Activated CD4-positive, alpha-beta T cell treated with anti-CD3 and anti-CD28 coated beads, Interleukin-2, amount 50 U/mL, for 16 hours (primary cell): ENCODE data around the gene GPR27.

Experiments used
- DNase-seq: peaks from one replicate; pipeline ENCODE4 v3.0.0-alpha.2; 2020

Gene GPR27

DNA sequence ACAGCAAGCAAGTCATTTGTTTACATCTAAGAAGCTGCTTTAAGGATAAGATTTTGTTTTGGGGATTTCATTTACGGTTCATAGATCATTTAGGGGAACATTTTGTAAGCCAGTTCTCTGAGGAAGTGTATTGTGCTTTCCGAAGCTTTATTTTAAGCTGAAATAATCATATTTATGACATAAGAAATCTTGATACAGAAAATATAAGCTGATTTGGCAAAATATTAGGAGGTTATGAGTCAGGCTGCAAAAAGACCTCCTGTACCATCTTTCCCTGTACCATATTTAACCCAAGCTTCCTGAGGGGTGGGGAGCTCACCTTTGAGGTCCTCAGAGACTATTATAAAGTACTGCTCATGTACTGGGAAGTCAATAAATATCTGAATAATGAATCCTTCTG, 20.3 kb upstream of the GPR27 start:
- no peak for DNase-seq

DNA sequence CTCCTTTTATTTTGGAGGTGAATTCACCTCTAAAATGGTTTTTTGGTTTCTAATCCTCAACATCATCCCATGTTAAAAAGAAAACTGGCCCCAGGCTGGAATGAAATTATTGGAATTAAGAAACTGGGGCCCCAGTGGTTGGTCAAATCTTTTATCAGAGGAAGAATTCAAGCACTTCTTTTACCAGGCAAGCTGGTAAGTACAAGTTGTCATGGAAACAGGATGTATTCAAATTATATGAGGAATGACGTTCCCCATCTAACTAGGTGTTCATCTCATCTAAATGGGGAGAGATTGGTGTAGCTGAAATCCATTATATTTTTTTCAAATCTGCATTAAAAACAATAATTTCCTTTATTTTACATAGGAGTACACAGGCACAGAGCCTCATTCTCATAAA, 18.8 kb upstream of the GPR27 start:
- no peak for DNase-seq

DNA sequence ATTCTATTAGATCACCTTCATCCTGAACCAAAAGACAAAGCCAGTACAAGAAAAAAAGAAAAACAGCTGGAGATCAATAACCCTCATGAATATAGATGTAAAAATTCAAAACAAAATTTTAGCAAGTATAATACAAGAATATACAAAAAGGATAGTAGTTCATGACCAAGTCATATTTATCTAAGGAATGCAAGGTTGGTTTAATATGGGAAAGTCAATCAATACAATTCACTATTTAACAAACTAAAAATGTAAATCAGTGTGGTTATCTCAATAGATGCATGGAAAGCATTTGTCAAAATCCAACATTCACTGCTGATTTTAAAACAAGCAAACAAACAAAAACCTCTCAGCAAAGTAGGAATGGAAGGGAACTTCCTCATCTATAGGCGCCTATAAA, 11.0 kb upstream of the GPR27 start:
- no peak for DNase-seq

DNA sequence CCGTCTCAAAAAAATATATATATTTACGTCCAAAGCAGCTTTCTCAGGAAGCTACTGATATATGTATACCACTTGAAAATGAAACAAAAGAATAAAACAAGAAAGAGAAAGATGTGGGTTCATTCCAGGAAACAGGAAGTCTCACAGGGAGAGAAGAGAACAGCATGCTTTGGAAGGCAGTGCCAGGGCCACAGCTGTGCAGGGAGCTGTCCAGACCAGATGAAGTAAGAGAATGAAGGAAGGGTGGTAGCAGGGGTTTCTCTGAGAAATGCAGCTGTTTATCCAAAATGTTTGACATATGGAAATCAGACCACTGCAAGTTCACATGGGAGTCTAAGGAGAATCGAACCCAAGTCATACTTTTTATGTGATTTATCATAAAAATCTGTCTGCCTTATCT, 8.9 kb upstream of the GPR27 start:
- no peak for DNase-seq

DNA sequence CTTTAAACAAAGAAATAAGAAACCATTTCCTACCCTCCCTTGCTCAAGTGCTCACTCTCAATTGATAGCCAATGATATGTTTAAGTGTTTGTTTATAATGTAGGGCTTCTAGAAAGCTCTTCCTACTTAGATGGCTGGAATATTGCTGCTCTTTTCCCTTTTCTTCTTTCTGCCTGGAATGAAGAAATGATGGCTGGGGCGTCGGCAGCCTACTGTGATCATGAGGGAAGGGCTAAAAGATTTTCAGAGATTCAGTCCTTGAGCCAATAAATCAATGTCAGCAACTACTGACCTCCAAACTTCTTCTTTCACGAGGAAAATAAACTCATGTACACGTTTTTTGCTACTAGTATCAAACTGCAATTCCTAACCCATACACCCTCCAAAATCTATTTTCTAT, 2.1 kb upstream of the GPR27 start:
- DNase-seq, result no peak

DNA sequence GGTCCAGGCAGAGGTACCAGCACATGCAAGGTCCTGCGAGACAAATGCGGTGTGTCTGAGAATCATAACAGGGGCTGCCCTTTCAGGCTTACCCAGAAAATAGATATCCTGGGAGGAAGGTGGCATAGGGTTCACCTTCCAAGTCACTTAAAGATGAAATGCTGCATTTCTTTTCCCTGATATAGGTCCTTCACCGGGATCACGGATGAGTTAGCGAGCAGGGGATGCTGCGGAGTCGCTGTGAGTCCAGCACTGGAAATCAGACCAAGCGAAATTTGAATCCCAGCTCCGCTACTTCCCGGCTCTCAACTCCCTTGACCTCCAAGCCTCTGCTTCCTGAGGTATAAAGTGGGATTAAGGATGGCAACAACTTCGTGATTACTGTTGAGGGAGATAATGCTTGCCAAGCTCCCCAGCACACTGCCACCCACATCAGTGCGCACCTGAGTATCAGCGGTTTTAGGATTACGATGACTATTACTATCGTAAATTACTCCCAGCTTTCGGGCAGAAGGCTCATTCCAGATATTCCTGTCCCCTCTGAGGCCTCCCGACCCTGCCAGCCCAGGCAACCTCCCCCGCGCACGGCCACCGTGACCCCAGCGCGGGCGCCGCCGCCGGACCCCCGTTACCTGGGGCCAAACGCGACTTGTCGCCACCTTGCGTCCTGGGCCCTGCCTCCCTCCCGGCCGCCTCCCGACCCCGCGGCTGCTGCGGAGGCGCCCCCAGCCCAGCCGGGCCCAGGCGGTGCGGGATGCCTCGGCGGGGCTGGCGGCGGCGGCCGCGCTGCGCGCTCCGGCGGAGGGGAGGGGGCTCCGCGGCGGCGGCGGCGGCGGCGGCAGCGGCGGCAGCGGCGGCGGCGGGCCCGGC, 589 bp upstream of the GPR27 start:
- DNase-seq, result no peak

DNA sequence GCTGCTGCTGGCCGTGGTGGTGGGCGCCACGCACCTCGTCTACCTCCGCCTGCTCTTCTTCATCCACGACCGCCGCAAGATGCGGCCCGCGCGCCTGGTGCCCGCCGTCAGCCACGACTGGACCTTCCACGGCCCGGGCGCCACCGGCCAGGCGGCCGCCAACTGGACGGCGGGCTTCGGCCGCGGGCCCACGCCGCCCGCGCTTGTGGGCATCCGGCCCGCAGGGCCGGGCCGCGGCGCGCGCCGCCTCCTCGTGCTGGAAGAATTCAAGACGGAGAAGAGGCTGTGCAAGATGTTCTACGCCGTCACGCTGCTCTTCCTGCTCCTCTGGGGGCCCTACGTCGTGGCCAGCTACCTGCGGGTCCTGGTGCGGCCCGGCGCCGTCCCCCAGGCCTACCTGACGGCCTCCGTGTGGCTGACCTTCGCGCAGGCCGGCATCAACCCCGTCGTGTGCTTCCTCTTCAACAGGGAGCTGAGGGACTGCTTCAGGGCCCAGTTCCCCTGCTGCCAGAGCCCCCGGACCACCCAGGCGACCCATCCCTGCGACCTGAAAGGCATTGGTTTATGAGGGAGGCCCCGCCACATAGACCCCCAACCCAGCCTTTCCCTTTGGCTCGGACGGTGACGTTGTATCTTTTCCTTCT, 1.1 kb downstream of the GPR27 start:
- no peak for DNase-seq

DNA sequence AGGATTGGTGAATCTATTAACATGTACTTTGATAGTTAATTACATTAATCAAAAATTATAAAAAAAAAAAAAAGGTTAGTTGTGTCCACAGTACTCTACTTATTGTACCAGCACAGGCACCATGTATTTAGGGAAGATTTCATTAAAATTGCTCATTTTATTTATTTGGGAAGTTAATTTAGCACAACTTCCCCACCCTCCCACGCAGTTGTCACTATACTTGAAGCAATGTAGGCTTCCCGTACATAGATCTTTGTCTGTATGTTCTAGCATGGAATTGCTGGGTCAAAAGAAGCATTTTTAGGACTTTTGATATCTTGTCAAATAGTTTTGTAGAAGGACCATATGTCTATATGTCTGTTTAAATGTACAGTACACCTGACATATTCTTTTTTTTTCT, 4.4 kb downstream of the GPR27 start:
- DNase-seq, result no peak

DNA sequence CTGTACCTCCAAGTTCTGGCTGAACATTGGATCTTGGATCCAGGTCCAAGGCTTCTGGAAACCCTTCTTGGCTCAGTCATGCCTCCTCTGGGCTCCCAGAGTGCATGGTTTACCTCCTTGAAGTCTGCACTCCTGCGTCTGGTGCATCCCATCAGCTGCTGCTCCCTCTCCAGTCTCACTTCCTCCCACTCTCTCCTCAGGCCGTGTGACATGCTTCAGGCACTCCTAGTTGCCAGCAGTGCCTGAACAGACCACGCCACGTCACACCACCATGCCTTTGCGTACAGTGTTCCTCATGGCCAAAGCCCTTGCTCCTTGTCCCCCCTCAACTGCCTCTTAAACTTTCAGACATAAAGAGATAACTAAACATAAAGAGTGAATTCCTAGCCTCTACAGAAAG, 5.7 kb downstream of the GPR27 start:
- DNase-seq, result no peak

DNA sequence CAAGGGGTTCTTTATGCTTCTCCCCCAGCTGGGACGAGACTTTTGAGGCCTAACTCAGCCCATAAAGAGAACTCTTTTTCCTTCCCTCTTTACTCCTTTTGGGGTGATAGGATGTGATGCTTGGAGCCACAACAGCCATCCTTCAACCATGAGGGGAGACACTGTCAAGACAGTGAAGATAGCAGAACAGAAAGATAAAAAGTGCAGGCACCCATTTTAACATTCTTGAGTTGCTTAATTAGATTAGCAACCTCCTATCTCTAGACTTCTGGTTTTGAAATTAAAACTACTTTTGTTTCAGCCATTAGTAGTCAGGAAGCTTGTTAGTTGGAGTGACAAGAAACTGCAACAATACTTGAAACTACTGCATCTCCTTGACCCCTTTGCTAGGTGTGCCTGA, 6.5 kb downstream of the GPR27 start:
- no peak for DNase-seq

DNA sequence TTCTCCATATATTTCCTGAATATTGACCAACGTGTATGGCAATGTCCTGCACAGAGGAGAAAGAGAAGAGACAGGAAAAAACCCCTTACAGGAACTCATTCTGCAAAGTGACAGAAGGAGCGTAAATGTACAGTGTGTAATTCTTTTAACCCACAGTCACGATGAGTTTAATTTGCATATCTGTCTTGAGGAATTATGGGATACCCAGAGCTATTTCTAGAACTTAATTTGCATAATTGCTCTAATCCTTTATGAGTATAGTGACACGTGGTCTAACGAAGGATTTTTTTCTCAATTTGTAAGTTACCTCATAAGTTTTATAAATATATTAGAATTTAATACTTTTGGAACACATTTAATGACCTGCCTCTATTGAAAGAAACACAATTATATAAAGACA, 9.8 kb downstream of the GPR27 start:
- DNase-seq, result no peak

DNA sequence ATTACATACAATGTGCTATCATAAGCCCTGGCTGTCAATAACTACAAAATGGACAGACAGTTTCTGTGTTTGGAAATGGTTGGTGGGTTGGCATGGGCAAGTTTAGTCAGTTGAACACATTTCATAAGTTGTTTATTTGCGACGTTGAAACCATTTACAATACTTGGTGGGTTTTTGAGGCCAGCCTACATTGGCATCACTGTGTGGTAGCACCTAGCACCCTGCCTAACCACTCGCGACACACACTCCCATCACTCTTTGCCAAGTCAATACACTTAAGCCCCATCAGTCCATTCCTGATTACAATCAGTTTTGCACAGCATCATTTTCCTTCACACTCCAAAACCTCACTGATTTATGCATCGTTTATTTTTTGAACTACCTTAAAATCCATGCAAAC, 17.5 kb downstream of the GPR27 start:
- no peak for DNase-seq

DNA sequence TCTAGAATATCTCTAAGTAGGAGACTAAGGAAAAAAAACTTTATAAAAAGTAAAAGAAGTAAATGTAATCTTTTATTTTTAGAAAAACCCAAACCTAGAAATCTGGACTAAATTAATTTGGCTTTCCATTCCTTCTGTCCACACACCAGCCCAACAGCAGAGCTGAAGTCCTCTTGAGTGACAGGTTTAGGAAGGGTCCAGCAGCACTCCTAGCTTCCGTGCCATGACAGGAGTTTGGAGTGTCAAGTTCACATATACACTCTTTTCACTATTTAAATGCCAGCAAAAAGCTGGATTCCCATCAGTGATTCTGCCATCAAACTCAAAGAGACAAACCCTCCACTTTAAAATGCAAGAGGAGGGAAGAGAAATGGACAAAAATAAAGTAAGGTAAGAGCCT, 18.2 kb downstream of the GPR27 start:
- no peak for DNase-seq

DNA sequence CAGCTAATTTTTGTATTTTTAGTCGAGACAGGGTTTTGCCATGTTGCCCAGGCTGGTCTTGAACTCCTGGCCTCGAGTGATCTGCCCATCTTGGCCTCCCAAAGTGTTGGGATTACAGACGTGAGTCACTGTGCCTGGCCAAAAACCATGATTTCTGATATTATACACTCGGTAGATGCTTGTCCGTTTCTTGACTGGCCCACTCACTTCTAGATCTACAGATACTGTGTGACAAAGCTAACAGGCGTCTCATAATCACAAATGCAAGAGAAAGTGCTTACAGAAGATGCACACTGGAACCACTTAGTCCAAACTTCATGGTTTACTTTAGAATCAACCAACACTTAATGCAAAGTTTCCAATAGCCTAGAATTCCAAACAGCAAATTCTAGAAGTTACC, 22.9 kb downstream of the GPR27 start:
- peak; percentile 57 for DNase-seq

DNA sequence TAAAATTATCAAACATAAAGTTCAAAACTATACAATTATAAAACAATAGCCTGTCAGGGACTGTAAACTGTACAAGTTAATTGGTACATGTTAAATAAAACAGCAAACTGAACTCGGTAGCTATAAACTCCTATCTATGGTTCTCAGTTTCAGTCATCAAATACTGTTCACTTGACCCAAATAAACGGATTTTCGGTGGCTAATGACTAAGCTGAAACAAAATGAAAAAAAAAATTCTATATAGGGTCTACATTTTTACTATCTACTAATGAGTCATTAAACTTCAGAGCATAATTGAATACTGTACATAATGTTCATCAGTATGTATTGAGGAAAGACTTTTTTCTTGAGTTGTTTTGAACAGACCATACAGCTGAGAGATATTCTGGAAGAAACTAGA, 24.7 kb downstream of the GPR27 start:
- peak; percentile 70 for DNase-seq

DNA sequence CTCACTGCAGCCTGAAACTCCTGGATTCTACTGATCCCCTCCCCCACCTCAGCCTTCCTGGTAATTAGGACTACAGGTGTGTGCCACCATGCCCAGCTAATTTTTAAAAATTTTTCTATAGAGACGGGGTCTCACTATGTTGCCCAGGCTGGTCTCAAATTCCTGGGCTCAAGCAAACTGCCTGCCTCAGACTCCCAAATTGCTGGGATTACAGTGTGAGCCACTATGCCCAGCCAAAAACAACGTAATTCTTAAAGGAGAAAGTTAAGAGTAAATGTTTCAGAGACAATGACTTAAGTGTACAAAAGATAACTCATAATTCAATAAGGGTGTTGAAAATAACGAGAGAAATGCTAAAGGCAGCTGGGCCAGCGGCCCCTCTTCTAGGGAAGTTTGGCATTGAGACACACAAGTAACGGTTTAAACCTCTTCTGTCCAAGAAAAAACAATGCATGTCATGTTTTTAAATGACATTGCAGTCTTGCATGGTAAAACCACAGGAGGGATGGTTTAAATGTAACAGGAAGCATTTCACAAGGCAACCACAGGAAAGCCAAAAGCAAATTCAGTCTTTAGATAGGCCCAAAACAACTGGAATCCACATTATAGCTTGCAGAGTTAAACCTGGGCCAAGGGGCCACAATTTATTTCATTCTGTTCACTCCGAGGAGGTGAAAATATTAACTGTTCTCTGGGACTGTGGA, 26.2 kb downstream of the GPR27 start:
- peak; percentile 63 for DNase-seq

DNA sequence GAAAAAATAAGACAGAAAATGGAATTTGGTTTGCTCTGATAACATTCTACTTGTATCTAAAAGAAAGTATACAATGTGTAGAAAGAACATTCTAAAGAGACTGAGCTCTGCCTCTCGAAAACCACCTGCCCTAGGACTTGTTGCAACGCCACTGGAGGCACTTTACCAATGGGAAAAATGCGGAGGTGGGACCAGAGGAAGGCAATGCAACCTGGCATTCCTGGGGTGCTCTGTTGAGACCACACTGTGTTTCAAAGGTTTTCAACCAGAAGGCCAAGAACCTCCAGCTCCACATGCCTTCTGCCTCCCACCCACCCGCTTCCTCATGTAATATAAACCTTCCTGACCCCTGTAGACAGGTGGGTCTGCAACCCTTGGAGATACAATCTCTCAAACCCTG, 26.8 kb downstream of the GPR27 start:
- no peak for DNase-seq

DNA sequence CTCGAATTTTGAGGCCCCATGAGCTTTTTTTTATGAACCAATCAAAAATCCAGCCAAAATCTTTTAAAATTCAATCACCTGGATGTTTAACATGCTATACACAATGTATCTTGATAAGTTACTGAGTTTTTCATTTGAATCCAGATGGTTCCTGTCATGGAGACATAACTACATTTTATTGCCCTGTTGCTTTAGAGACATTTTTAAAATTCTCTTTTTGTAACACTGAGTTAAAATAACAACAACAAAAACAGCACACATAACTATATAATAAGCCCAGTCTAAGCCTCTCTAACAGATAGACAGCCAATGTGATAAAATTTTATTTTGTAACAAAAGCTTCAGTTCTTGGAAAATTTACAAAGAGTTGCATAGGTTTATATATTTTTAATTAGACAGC, 29.5 kb downstream of the GPR27 start:
- no peak for DNase-seq

DNA sequence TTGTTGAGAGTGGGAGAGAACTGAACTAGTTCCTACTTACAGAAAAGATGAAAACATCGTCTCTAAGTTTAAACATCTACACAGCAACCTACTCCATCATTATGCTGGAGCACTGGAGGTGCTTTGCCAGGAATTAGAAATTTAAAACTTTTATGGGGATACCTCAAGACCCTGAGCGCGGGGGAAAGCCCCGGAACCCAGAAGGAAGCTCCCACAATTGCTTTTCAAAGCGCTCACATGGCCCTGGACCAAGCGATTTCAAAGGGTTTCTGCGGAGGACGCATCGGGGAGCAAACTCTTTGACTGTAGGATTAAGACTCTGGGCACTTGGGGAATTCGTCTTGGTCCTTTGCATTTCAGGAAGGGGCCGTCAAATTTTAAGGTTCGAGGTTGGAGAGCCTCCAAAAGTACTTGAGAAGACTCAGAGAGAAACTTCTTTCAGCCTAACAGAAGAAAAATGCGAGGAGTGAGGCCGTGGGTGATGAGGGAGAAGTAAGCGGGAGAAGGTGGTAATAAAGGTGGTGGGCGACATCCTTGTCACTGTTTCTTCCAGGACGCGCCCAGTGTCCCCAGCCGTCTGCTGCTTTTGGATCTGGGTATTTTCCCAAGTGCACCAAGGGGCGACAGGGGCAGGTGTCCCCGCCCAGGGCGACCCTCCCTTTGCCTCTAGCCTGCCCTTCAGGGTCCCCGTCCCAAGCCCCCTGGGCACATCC, 30.7 kb downstream of the GPR27 start:
- DNase-seq, result no peak

DNA sequence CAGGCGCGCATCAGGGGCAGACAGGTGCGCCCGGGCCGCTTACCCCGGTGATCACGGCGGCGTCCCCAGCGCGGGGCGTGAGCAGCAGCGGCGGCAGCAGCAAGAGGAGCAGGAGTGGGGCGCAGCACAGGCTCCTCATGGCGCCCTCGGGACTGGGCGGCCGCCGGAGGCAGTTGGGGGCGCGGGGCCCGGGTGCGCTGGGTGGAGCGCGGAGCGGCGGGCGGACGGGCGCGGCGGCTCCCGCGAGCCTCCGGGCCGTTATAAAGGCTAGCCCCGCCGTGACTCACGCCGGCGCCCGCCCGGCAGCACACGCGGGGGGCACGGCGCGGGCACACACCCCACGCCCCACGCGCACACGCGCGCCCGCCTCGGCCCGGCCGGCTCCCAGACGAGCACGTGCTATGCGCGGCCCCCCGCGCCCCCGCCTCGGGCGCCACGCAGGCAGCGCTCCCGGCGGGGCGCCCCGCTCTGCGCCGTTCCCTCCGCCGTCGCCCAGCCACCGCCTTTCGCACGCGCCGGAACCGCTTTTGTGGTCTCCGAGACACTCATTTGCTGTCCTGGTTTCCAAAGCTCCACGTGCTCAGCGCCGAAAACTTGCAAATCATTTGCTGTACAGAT, 31.4 kb downstream of the GPR27 start, which contains the start of gene PROK2:
Gene PROK2, minus strand, starts transcription at position 235 of the 618 bp plus-strand sequence. Its CDS starts 96 bp downstream, at position 139.
- DNase-seq, result peak; percentile 41

DNA sequence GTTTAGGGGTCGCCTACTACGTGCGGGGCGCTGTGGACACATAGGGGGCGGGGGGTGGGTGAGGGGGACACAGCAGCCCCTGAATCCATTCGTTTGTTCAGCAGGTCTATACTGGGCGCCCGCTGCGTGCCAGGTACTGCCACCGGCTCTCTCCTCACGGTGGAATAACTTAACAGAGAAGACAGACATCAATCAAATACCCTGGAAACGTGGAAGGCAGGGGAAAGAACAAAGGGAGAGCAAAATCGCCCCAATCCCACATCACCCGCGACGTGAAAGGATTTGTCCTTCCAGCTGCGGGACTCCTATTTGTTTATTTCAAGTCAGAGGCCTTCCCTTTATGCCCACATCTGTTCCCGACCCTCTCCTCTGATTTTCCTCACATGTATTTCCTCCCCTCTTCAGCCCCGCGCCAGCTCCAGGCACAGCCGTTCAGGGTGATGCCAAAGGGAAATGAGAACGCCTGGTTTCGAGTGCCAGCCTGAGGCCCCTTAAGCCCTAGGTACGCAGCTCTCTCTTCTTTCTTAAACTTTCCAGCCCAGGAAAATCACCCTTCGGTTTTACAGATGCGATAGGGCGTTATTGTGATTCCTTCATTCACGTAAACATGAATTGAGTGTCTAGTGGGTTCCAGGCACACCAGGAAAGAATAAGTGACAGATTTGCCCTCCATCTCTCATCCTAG, 32.0 kb downstream of the GPR27 start:
- DNase-seq, result no peak

DNA sequence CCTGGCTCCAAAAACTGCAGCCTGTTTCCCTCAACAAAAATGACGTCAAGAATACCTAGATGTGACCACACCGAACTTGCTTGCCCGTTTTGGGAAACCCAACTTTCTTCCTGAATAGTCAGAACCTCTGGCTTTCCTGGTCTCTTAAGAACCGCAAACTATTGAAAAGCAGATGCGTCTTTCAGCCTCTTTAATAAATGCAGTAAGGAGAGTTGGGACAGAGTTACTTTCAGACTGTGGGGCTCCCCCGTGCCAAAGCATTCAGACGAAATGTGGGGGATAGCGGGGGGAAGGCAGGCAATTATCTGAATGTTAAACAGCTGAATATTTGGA, 32.5 kb downstream of the GPR27 start:
- no peak for DNase-seq
